ENCODE measurements around the gene COL16A1.

COL16A1 gene

DNA sequence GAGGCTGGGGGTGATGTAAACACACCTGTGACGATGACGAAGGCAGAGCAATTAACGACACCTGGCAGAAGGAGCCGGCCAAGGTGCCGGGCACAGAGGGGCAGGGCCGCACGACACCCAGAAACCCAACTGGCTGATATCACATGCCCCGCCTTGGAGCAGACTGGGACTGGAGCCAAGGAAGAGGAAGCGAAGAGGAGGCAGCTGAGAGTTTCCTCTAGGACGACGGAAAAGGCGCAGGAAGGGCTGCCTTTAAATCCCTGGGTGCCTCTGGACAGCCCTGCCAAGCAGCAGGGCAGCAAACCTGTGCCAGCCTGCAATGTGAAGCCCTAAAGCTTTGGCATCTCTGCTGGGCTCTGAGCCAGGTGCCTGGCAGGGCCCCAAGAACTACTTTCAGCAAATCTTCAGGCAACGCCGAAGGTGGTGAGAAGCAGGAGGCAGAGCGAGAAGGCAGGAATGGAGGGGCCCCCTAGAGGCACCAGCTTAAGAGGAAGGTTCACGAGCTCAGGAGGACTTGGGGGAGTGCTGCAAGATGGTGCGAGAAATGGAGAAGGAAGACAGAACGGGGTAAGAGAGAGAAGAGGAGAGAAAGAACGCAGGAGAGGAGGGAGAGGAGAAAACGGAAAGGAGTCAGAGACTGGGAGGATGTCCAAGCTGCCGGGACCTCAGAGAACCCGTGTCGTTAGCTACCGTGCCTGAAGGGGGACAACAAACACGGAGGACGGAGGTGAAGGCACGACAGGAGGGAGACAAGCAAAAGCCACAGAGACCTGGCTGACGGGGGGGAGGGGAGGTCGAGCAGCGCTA, 33.8 kb downstream of the COL16A1 start:
- peak overlapping the region; percentile 85 for H3K27ac ChIP-seq

GRCh38 chr1:31669433-31669785, 34.4 kb downstream of the COL16A1 start:
- TF ChIP-seq, protein P1, sequence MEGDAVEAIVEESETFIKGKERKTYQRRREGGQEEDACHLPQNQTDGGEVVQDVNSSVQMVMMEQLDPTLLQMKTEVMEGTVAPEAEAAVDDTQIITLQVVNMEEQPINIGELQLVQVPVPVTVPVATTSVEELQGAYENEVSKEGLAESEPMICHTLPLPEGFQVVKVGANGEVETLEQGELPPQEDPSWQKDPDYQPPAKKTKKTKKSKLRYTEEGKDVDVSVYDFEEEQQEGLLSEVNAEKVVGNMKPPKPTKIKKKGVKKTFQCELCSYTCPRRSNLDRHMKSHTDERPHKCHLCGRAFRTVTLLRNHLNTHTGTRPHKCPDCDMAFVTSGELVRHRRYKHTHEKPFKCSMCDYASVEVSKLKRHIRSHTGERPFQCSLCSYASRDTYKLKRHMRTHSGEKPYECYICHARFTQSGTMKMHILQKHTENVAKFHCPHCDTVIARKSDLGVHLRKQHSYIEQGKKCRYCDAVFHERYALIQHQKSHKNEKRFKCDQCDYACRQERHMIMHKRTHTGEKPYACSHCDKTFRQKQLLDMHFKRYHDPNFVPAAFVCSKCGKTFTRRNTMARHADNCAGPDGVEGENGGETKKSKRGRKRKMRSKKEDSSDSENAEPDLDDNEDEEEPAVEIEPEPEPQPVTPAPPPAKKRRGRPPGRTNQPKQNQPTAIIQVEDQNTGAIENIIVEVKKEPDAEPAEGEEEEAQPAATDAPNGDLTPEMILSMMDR (conservative IDR thresholded peaks at IDR 0.05), result no peak
- peak overlapping the region; percentile 85 for H3K27ac ChIP-seq

More for the DNA sequence above, 33.8 kb downstream of the COL16A1 start:
- TF ChIP-seq, protein P1 (conservative IDR thresholded peaks at IDR 0.05), result peak; percentile 35

DNA sequence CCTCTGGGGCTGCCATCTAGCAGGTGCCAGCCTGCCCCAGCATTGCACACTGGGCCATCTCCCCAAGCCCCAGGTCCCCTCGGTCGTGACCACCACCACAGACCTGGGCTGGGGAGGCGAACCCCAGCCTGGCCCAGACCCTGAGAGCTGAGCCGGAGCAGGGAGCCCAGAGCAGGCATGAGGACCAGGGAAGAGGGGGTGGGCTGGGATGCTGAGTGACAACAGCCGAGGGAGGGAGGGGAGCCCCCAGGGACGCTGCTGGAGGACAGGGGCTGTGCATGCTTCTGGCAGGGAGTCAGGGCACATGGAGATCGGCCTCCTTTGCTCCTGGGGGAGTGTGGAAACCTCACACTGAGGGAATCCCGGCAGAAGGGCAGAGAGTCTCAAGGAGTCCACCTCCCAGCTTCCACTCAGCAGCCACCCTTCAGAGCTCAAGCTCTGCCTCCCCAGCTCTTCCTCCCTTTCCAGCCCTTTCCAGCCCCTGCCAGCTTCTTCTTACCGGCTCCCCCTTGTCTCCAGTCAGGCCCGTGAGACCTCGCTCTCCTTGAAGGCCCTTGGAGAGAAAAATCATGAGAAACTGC, 35.4 kb downstream of the COL16A1 start:
- TF ChIP-seq, protein P1 (conservative IDR thresholded peaks at IDR 0.05), result no peak
- H3K27ac ChIP-seq, result peak overlapping the region; percentile 85; the same call in 1 of the 2 replicates

GRCh38 chr1:31667065-31667785, 36.6 kb downstream of the COL16A1 start:
- H3K27ac ChIP-seq, result no peak overlapping the region
- TF ChIP-seq, protein P1 (conservative IDR thresholded peaks at IDR 0.05), result no peak

DNA sequence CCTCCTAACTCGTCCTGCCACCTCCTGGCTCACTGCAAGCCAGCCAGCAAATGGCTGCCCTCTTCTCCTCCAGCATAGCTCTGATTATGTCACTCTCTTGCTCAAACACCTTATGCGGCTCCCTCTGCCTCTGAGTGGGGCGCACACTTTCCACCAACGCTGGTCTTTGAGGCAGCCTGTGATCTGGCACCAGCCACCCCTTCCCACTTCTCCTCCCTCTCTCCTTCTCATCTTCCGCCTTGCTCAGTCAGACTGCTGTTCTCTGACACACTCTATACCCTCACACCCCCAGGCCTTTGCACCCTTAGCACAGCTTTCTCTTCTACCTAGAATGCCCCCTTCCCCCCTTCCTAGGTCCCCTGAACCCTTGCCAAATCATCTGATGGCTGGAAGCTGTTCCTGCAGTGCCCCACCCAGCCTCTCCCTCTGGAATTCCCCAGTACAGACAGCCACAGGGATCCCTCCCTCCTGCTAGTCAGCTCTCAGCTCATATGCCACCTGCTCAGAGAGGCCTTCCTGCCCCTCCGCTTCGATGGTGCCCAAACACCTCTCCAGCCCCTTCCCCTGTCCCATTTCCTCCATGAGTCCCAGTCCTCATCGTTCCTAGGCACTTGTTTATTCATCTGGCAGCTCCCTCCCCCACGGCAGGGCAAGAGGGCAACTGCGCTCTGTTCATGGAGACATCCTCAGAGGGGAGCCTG, 37.4 kb downstream of the COL16A1 start:
- H3K27ac ChIP-seq, result 0 out of 2 replicates have a peak overlapping the region, but pooled peaks have one; percentile 23

GRCh38 chr1:31665234-31665878, 38.5 kb downstream of the COL16A1 start:
- TF ChIP-seq, protein P1 (conservative IDR thresholded peaks at IDR 0.05), result no peak
- no peak overlapping the region for H3K27ac ChIP-seq

More for the DNA sequence above, 37.4 kb downstream of the COL16A1 start:
- TF ChIP-seq, protein P1 (conservative IDR thresholded peaks at IDR 0.05), result 0 out of 2 replicates have a peak, but pooled peaks have one; percentile 7
